GM21717 (cell line): ENCODE data around the gene FYCO1.

Experiments used
- ATAC-seq: cut with Tn5 transposase; IDR thresholded peaks from one replicate; pipeline ENCODE4 v1.9.1; 2021; ENCODE audit warnings: mild to moderate bottlenecking, moderate library complexity; ENCODE audit not compliant: unreplicated experiment

Gene FYCO1

DNA sequence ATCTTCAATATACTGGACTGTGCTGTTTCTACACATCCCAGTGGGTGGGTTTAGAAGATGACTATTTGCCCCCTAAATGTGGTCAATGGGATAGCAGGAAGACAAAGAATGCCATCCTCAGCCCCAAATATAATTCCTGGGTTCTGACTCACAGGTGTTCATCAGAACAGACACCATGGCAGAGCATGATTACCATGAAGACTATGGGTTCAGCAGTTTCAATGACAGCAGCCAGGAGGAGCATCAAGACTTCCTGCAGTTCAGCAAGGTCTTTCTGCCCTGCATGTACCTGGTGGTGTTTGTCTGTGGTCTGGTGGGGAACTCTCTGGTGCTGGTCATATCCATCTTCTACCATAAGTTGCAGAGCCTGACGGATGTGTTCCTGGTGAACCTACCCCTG, 49.3 kb downstream of the FYCO1 start:
- ATAC-seq, result no peak

DNA sequence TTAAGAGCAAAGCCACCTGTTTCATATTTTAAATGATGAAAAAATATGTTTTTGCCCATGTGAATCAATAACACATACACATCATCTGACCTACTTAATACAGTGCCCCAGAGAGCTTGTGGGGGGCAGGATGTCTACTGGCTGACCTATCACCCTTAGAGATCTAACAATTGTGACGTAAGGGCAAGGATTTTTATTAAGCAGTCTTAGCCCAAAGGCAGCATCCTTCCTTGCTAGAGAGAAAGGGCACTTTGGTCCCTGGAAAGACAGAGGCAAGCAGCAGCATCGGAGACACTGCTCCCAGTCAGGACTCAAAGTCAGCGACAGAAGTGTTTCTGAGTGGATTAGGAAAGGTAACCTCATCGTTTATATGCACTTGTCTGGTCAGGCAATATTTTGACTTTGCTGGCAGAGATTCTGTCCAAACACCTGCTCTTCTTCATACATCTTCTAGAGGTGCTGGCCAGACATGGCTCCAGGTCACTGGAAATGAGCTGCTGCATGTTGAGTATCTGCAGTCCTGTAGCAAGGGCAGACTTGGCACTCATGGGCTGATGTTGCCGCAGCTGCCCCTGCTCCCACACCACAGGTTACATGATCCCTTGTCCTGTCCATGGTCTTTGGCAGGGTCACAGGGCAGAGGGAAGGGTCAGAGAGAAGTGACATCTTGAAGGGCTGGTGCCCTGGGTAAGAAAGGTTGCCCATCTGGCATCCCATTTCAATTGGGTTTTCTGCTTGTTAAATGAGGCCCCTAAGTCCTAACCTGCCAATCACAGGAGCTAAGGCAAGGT, 50.6 kb downstream of the FYCO1 start:
- no peak for ATAC-seq

DNA sequence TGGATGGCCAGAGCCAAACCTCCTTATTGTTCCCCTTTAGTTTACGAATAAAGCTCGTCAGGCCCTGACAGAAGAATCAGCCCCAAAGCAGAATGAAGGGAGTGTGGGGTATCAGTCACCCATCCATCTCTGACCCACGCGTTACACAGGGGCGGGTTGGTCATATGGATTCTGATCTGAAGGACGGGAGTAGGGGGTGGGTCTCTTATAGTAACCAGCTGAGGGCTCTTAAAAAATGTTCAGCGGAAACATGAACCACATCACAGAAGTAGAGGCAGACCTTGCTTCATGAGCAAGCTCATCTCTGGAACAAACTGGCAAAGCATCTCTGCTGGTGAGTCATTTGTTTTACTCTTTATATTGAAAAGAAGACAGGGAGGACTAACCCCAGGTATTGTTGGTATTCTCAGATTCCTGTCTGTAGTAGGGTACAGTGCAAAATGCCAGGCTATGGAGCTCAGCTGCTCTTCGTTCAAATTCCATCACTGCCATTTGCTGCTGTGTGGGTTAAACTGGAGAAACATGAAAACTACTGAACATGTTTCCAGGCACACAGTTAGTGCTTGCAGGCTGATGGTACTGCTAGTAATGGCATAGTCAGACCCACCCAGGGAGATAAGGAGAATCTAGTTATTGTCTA, 52.3 kb downstream of the FYCO1 start, which contains the start of gene CXCR6:
Gene CXCR6, plus strand, starts transcription at position 258 of the 640 bp plus-strand sequence. CDS start 3,018 bp downstream, outside the sequence.
- ATAC-seq, result no peak

DNA sequence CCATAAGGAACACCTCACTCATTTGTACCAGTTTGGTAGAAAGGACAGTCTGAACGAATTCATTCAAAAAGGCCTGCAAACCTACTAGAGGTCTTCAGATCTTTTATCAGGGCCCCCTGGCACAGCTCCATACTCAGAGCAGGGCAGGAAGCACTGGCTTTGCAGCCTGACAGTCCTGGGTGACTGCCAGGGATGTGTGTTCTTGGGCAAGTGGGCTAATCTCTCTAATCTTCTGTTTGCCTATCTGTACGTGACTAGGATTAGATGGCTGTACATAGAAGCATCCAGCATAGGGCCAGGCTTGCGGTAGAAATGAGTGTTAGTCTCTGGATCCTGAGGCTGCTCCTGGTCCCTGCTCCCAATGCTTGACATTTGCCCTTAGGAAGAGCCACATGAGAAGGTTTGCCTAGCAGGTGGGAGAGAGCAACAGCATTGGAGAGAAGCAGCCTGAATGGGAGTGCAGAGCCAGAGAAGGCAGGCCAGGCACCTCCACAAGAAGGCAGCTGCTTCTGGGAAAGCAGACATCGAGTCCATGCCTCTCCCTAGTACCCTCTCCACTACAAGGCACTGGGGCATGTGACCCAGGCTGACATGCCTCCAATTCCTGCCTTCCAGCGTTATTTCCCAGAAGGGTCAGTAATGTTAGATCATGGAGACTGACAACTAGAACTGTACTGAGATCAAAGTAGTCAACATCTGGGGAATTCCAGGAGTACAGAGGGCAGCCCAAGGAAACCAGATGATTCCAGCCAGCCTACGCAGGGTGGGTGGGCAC, 53.4 kb downstream of the FYCO1 start:
- no peak for ATAC-seq

DNA sequence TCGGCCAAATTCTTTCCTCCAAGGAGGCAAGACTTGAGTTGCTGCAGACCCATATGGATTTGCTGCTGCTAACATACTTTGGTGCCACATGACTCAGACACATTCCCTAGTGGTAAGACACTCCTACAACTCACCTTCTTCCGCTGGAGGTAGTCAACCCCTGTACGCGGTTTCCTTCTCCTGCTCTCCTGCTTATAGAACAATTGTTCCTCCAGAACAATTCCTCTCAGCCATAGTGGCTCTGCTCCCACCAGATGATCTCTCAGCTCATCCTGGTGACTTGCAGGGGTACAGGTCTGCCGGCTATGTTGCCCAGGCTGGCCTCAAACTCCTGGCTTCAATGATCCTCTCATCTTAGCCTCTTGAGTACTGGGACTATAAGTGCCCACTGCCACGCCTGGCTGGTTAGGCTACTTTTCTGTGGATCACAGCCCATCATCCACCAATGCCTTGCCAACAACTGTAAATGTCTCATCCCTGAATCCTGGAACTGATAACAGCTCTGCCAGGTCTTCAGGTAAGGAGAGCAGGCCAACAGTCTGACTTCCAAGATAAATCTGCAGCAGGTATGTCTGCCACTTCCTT, 54.8 kb downstream of the FYCO1 start:
- no peak for ATAC-seq

DNA sequence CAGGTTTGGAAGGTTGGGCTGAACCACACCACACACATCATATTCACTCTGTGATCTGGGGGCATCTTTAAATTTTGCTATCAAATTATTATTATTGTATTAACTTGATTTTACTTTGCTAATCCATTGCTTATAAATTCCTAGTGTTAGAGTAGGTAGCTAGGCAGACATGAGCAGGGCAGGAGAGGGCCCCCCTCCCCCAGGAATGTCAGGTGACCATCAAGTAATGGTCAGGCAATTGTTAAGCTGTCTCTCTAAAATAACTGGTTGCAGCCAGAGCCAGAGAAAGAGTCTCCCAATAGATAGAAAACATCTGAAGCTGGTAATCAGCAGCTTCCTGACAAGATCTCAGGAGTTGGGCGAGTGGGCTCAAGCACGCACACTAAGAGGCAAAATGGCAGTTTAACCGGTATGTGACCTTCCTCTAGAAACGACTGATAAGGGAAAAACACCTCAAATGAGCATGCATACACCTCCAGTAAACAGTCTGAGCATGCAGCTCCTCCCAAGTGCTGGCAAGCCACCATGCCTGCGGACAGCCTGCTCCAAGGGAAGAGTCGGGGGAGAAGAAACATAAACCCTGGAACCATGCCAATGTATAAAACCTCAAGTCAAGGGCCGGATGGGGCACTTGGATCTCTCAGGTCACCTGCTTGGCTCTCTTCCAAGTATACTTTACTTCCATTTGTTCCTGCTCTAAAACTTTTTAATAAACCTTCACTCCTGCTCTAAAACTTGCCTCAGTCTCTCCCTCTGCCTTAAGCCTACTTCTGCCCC, 55.4 kb downstream of the FYCO1 start:
- ATAC-seq, result no peak

DNA sequence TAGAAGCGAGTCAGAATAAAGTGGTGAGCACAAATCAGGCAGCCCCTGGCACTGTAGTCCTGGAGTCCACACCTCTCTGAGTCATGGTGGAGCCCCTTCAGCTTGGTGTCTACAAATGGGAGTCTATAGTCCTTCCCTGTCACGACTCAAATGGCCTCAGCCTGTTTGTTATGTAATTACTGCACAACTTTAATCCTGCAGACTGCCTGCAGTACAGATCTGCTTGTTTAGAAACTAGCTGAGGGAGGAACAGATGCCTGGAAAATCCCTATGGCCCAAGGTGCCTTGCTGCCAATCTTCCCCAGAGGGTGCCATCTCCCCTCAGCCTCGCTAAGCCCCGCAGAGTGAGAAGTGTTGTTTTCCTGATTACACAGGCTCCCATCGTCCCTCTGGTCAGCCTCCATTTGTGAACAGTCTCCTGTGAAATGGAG, 56.3 kb downstream of the FYCO1 start:
- peak; percentile 33 for ATAC-seq

DNA sequence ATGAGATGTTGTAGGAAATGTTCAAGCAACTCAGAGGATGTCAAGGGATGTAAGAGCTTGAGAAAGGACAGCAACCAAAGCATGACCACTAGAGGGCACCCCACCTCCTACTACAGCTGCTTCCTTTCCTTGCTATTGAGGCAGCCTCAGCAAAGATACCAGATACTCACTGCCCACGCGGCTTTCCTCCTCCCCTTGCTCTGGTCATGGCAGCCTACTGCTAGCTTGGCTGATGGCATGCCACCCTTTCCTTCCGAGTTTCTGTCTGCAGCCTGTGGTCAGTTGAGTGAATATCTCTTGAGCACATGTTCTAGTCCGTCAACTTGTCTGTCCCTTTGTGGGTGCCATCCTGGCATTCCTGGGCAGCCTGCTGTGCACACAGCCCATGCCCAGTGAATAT, 56.8 kb downstream of the FYCO1 start:
- ATAC-seq, result no peak

DNA sequence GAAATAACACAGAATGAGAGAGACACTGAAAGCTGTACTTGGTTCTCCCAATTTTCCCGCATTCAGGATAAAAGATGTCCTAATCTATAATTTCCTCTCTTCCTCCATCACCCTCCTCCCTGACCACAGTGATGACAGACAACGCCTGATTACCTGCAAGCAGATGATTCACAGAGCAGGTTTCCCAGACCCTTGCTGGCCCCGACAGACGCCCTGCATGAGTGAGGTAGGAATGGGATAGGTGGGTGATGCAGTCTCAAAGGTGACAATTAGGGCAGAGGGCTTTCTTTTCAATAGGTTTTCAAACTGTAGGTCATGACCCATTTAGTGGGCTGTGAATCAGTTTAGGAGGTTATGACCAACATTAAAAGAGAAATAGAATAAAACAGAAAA, 57.6 kb downstream of the FYCO1 start:
- no peak for ATAC-seq

DNA sequence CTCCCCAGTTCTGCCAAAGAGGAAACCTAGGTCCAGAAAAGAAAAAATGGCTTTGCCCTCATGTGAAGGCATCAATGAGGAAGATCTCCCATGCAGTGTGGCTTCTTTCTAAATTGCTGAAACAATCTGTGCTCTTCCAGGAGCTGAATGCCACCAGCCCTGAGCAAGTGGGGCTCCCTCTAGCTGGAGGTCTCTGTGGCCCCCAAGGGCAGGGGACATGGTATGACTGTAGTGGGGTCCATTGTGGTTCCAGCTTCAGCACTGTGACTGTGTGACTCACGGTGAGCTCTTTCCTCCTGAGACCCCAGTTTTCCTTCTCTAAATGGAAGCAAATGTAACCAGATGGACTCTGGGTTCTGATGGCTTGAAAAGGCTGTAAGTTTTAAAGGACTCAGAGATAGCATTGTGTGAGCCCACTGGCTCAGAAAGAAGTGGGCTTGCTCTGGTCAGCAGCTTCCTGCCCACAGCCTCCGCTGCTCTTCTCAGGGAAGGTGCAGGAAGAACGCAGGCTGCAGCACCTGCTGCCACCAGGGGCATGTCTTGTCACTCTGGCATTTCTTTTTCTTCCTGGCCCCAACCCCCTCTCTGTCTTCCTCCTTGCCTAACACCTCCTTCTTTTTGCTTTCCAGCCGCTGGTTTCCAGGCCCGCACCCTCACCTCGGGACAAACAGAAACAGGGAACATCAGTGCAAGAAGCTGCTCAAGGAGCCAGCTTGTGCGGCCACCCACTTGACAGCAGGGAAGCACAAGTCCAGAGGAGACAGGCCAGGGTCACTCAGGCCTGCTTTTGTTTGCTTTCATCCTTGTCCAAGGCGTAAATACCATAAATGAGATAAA, 58.2 kb downstream of the FYCO1 start:
- no peak for ATAC-seq

DNA sequence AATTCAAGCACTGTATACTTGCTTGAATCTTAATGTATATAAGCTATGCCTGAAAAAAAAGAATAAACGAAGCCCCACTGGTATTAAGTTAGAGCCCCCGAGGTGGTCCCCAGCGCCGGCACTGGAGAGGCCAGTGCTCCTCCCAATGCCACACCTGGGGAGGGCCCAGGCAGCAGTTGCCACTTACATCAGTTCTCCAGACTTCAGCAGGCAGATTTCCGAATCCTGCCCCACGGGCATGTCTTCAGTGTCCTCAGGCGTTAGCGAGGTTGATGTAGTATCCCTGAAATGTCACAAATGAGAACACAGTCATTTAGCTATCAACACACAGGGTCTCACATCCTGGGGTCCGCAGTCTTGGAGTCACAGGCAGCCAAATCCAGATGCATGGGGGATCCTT, 59.4 kb downstream of the FYCO1 start:
- ATAC-seq, result no peak

DNA sequence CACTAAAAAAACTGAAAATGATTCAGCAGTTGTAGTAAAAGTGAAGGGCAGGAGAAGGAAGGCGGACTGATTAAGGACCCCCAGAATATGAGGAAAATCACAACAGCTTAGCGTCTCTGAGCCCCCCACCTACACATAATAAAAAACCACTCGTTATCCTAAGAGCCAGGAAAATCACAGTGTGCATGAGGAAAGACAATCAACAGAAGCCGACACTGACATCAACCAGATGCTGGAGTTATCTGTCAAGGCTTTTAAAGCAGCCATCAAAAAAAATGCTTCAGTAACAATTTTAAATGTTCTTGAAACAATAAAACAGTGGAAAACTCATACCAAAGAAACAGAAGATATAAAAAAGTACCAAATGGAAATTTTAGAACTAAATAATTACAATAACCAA, 62.0 kb downstream of the FYCO1 start:
- no peak for ATAC-seq

DNA sequence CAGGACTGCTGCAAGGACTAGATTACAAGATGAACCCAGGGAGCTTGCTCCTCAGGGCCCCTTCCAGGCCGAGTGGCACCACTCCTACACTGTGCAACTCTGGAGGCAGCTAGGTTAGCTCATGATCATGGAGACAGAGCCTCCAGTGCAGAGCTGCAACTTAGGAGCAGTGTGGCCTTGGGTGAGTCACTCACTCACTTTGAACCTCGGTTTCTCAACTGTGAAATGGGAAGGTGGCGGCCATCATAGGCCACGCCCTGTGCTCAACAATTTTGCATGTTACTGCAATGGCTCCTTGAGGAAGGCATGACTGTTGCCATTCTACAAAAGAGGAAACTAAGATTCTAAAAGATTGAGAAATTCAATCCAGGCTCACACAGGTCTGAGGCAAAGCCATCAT, 63.5 kb downstream of the FYCO1 start:
- ATAC-seq, result no peak

DNA sequence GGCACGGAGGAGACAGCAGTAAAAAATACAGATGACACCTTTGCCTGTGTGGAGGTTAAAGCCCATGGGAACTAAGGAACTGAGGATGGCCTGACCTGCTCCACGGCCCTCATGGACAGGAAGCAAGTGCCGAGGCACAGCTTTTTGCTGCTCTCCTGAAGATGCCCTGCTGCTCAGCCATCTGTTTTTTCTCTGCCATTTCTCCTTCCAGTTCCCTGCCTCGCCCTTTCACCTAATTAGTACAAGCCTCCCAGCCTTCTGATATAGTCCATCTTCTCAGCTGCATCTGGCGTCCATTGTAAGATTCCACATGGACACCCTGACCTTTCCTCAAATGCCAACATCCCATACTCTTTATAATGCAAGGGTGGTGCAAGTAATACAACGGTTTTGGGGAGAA, 64.1 kb downstream of the FYCO1 start:
- no peak for ATAC-seq

DNA sequence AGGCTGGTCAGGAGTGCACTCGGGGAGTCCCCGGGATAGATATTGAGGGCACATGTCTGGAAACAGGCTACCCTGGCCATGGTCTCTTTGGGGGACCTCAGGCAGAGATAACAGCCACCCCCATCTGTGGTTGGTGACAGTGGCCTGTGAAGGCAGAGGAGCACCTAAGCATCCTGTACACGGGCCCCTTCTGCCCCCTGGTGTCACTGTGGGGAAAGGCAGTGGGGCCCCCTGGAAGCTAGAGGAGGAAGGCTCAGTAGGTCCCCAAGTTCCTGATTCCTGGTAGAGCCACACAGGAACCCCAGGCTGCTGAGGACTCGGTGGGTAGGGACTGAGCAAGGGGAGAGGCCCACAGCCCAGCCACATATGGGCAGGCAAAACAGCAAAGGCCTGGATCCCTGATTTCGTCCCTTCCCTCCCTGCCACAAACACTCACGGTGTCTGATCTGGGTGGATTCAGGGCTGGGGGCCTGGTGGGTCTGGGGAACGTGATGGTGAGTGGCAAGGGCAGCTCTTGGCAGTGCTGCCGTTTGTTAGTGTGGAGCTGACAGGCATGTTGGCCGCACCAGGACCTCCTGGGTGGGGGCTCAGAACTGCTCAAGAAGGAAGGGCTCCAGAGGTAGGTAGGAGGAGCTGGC, 66.5 kb downstream of the FYCO1 start:
- no peak for ATAC-seq

DNA sequence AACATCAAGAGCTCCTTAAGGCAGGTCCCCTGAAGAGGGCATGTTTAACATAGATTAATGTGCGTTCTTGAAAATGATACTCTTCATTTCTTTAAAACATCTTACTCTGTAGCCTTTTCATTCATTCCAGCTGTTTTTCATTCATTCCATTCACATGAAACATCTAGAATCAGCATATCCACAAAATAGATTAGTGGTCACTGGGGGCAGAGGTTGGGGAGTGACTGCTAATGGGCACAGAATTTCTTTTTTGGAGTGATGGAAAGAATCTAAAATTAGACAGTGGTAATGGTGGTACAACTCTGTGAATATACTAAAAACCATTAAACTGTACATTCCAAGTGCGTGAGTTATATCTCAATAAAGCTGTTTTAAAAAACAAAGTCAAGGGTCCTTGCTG, 67.7 kb downstream of the FYCO1 start:
- ATAC-seq, result no peak

DNA sequence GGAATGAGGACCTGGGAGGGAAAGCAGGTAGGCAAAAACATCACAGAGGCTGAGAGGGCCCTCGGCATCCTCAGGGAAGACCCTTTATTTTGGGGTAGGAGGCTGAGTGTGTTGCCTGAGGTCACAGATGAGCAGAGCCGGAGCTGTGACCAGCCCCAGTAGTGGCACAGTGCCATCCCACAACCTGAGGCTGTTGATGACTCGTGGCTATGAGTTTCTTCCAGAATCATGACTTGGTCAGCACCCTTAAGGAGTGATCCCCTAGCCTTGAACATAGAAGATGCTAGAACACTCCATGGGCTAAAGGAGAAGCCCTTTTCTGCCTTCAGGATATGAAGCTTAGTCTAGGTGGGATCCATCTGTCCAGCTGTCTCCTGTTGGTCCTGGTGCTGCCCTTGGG, 71.9 kb downstream of the FYCO1 start:
- ATAC-seq, result no peak

DNA sequence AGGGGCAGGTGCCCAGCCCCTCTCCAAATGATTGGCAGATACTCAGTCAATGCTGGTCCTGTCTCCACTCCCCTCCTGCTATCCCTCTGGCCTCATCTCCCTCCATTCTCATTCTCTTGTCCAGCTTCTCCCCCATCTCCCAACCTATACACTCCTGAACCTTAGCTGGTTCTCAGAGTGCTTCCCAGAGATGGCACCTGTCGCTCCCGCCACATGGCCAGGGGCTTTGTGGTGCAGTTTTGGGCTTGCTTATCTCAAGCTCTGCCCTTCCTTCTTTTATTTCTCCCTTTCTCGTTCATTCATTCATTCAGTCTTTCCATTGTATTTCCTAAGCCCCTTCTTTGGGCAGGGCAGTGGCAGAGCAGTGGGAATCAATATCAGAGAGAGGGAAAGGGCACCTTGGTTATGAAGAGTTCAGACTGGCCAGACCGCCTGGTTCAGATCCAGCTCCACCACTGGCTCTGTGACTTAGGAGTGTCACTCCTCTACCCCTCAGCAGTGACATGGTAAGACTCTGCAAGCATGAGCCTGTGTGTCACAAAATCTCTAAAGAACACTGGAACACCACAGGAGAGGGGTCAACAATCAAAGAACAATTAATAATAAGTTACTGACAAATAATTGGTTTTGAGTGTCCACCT, 72.6 kb downstream of the FYCO1 start:
- ATAC-seq, result no peak

DNA sequence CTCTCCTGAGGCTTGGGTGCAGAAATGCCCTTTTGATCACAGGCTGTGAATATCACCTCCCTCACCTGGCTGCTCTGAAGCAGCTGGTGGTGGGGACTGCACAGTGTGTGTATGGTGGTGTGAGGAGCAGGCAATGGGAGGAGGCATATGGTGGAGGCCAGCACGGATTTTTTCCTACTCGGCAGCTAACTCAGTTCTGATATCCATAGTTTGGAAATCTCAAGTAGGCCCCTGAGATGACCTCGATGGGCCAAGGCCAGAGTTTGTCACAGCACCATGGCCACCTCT, 73.6 kb downstream of the FYCO1 start:
- ATAC-seq, result no peak
